HepG2 (cell line): Measurements from ENCODE around the gene GRAP. TPM values are rescaled to one million over a fixed set of nuclear protein-coding genes. Genes with fewer than 3 reads are reported as not detected.

ENCODE experiments used
- ATAC-seq: fragments of 200-7000 bp; cut with Tn5 transposase; 3 replicates; pipeline ENCODE4 v1.9.1; 2020; ENCODE audit warnings: mild to moderate bottlenecking, moderate library complexity
- BruUV-seq: library from RNA; stranded (reverse); fragments of 400-500 nt; replicated peaks from 2 replicates; lab custom pipeline; 2021; lab: Mats Ljungman, UMichigan
- CTCF ChIA-PET: fragments of 300-600 bp; formaldehyde crosslinking; extraction: SDS; loops from one replicate; lab custom pipeline; 2021; ENCODE audit warnings: low total read pairs, inconsistent platforms, low intra/inter-chr PET ratio; lab: Yijun Ruan, JAX
- POLR2A ChIA-PET: fragments of 350-600 bp; sonication (Branson Sonifier 250); formaldehyde crosslinking; loops from one replicate; lab custom pipeline; 2020; ENCODE audit warnings: antibody characterized with exemption, inconsistent platforms; lab: Yijun Ruan, JAX
- DNase-seq: peaks from one replicate; pipeline ENCODE4 v3.0.0-alpha.2; 2015; ENCODE audit warnings: low spot score
- FAIRE-seq: peaks from 3 replicates; lab custom pipeline; 2011; peaks lifted over from hg19 to GRCh38; lab: Jason Lieb, UNC
- H2AFZ ChIP-seq: one replicate; pipeline ENCODE4 v1.6.1; 2011; ENCODE audit warnings: low read length, inconsistent platforms
- H3K27ac ChIP-seq: fragments of 300-600 bp; 3 replicates; pipeline ENCODE4 v1.8.0; 2011; ENCODE audit warnings: mixed run types, mild to moderate bottlenecking, mixed read lengths, low read length, inconsistent platforms; ENCODE audit not compliant: insufficient read depth; ENCODE audit errors: extremely low read length
- H3K27me3 ChIP-seq, 2 experiments: fragments of 200-600 bp in 1 of 2; 2 replicates in 1 of 2; 3 replicates in 1 of 2; pipeline versions ENCODE4 v1.6.0 to v1.8.0; 2011; ENCODE audit warnings: low read length in 2 of 2, mild to moderate bottlenecking in 2 of 2, moderate library complexity in 2 of 2, inconsistent platforms in 1 of 2; ENCODE audit not compliant: insufficient read depth in 2 of 2, control insufficient read depth in 1 of 2
- H3K36me3 ChIP-seq, 2 experiments: fragments of 200-600 bp in 1 of 2; replicated peaks in 1 of 2; 2 replicates in 1 of 2; 3 replicates in 1 of 2; pipeline versions ENCODE4 v1.5.1 to v1.8.0; 2011; ENCODE audit warnings: low read length in 2 of 2, inconsistent platforms in 1 of 2; ENCODE audit not compliant: insufficient read depth in 2 of 2, control insufficient read depth in 1 of 2
- H3K4me1 ChIP-seq: 2 replicates; pipeline ENCODE4 v1.5.1; 2012; ENCODE audit warnings: low read length, inconsistent platforms; ENCODE audit not compliant: insufficient read depth
- H3K4me2 ChIP-seq: 2 replicates; pipeline ENCODE4 v1.6.0; 2011; ENCODE audit warnings: low read depth, low read length, inconsistent platforms
- H3K4me3 ChIP-seq, 3 experiments: fragments of 200-600 bp in 1 of 3; sonication (generic), shearing (Covaris generic) in 1 of 3; replicated peaks in 1 of 3; 2 replicates each; pipeline ENCODE4 v1.5.1; 2011 to 2016; ENCODE audit warnings: low read length in 3 of 3, inconsistent platforms in 2 of 3, low read depth in 2 of 3, mild to moderate bottlenecking in 2 of 3, control low read depth in 1 of 3, mixed read lengths in 1 of 3; ENCODE audit not compliant: insufficient read depth in 1 of 3
- H3K79me2 ChIP-seq: one replicate; pipeline ENCODE4 v1.6.1; 2011; ENCODE audit warnings: low read length, inconsistent platforms; ENCODE audit not compliant: insufficient read depth
- H3K9ac ChIP-seq: 2 replicates; pipeline ENCODE4 v1.6.0; 2011; ENCODE audit warnings: mild to moderate bottlenecking, low read depth, low read length, inconsistent platforms; ENCODE audit not compliant: insufficient read depth
- H3K9me3 ChIP-seq: 2 replicates; pipeline ENCODE4 v1.5.1; 2012; ENCODE audit warnings: mild to moderate bottlenecking, low read length
- H4K20me1 ChIP-seq: 2 replicates; pipeline ENCODE4 v1.6.0; 2011; ENCODE audit warnings: inconsistent platforms, mild to moderate bottlenecking, low read length, moderate library complexity; ENCODE audit not compliant: insufficient read depth
- BCL3 ChIP-seq: sonication (generic); formaldehyde crosslinking; IDR thresholded peaks from 2 replicates; pipeline ENCODE4 v1.5.1; 2020; ENCODE audit warnings: mild to moderate bottlenecking, missing genetic modification reagents, moderate library complexity
- CBX2 ChIP-seq, 2 experiments: fragments of 200-600 bp in 1 of 2; sonication (generic); formaldehyde crosslinking in 1 of 2; IDR thresholded peaks; 2 replicates each; pipeline versions ENCODE4 v1.7.0 to v1.8.1; 2018 to 2022; ENCODE audit warnings: low read depth in 2 of 2, low read length in 1 of 2, mild to moderate bottlenecking in 1 of 2, missing genetic modification reagents in 1 of 2
- CHD2 ChIP-seq: IDR thresholded peaks from 2 replicates; pipeline ENCODE4 v1.6.1; 2011; ENCODE audit warnings: low read depth, low read length, improper control_type of control experiment
- ERF ChIP-seq: IDR thresholded peaks from 2 replicates; pipeline ENCODE4 v1.6.1; 2018; ENCODE audit warnings: missing biosample characterization, missing genetic modification reagents
- ESRRA ChIP-seq: sonication (generic); formaldehyde crosslinking; IDR thresholded peaks from 2 replicates; pipeline ENCODE4 v1.5.1; 2020; ENCODE audit warnings: mild to moderate bottlenecking, low read depth, missing genetic modification reagents
- NFKB2 ChIP-seq: sonication (generic); formaldehyde crosslinking; IDR thresholded peaks from 2 replicates; pipeline ENCODE4 v1.4.0; 2020; ENCODE audit warnings: missing genetic modification reagents, borderline replicate concordance
- RBM22 ChIP-seq: fragments of 200-400 bp; formaldehyde crosslinking; optimal IDR thresholded peaks from 2 replicates; pipeline ENCODE3; 2017; ENCODE audit warnings: mild to moderate bottlenecking, low read length, moderate library complexity
- SOX6 ChIP-seq, 2 experiments: fragments of 450-650 bp in 1 of 2; sonication (generic) in 1 of 2; formaldehyde crosslinking in 1 of 2; IDR thresholded peaks; 2 replicates each; pipeline versions ENCODE4 v1.4.0 to v1.6.1; 2017 to 2020; ENCODE audit warnings: antibody characterized with exemption in 1 of 2, mild to moderate bottlenecking in 1 of 2, missing genetic modification reagents in 1 of 2
- SSRP1 ChIP-seq: IDR thresholded peaks from 2 replicates; pipeline ENCODE4 v1.6.1; 2016; ENCODE audit warnings: control low read depth
- THAP8 ChIP-seq: sonication (generic); formaldehyde crosslinking; IDR thresholded peaks from 2 replicates; pipeline ENCODE4 v1.5.1; 2020; ENCODE audit warnings: missing genetic modification reagents, mild to moderate bottlenecking, borderline replicate concordance
- U2AF1 ChIP-seq: fragments of 200-400 bp; formaldehyde crosslinking; optimal IDR thresholded peaks from 2 replicates; pipeline ENCODE3; 2017; ENCODE audit warnings: mild to moderate bottlenecking, low read depth, low read length
- ZBTB34 ChIP-seq: sonication (generic); formaldehyde crosslinking; IDR thresholded peaks from 2 replicates; pipeline ENCODE4 v1.8.0; 2022; ENCODE audit warnings: mild to moderate bottlenecking, missing genetic modification reagents
- ZBTB49 ChIP-seq: sonication (generic); formaldehyde crosslinking; IDR thresholded peaks from 2 replicates; pipeline ENCODE4 v1.4.0; 2020; ENCODE audit warnings: missing genetic modification reagents, borderline replicate concordance
- ZMAT3 ChIP-seq: sonication (generic); formaldehyde crosslinking; conservative IDR thresholded peaks from 2 replicates; pipeline ENCODE4 v1.7.0; 2021; ENCODE audit warnings: missing genetic modification reagents
- ZNF263 ChIP-seq: sonication (generic); formaldehyde crosslinking; IDR thresholded peaks from 2 replicates; pipeline ENCODE4 v1.4.0; 2020; ENCODE audit warnings: missing genetic modification reagents
- ZNF446 ChIP-seq: sonication (generic); formaldehyde crosslinking; IDR thresholded peaks from 2 replicates; pipeline ENCODE4 v1.5.0; 2020; ENCODE audit warnings: mild to moderate bottlenecking, missing genetic modification reagents
- ZNF709 ChIP-seq: sonication (generic); formaldehyde crosslinking; IDR thresholded peaks from 2 replicates; pipeline ENCODE4 v1.5.0; 2020; ENCODE audit warnings: mild to moderate bottlenecking, missing genetic modification reagents
- ZNF746 ChIP-seq: sonication (generic); formaldehyde crosslinking; IDR thresholded peaks from 2 replicates; pipeline ENCODE4 v1.8.0; 2022; ENCODE audit warnings: mild to moderate bottlenecking, missing genetic modification reagents
- ZNF788 ChIP-seq: sonication (generic); formaldehyde crosslinking; IDR thresholded peaks from 2 replicates; pipeline ENCODE4 v1.5.0; 2020; ENCODE audit warnings: mild to moderate bottlenecking, missing genetic modification reagents, borderline replicate concordance
- WGBS: methylation state at CpG from one replicate; pipeline ENCODE4 v1.1.6; 2017; ENCODE audit warnings: low lambda C conversion rate; 5-methylcytosine and 5-hydroxymethylcytosine counted together
- in situ Hi-C: cut with HindIII; loops from 2 replicates; pipeline ENCODE4 v1.10.0; 2017; ENCODE audit warnings: low pct_unique_long_range_greater_than_20kb; ENCODE audit not compliant: extremely low pct_ligation_motif_present
- intact Hi-C: fragments of 100-400 bp; cut with micrococcal nuclease; formaldehyde crosslinking; loops from one replicate; pipeline ENCODE4 v1.10.0; 2022; ENCODE audit not compliant: unreplicated experiment
- polyA plus RNA-seq, 8 experiments: library from polyadenylated mRNA; depleted of rRNA in 3 of 8; stranded (reverse) in 7 of 8; unstranded in 1 of 8; fragments of >200 nt; fragmentation: Illumina TruSeq in 4 of 8; extraction: Trizol in 4 of 8; gene quantifications; 2 replicates each; pipeline versions ENCODE4 v1.2.1 to v1.2.3, GENCODE V29; 2011 to 2016; ENCODE audit warnings: low read depth in 4 of 8, missing spikeins in 1 of 8, mixed read lengths in 1 of 8; ENCODE audit not compliant: insufficient read depth in 1 of 8
- total RNA-seq, 5 experiments: library from RNA; depleted of rRNA; stranded (reverse); fragments of >200 nt; fragmentation: Illumina TruSeq; extraction: Trizol; gene quantifications; 2 replicates each; pipeline ENCODE4 v1.2.3, GENCODE V29; 2016; ENCODE audit warnings: low read depth in 1 of 5

Gene GRAP
- total and polyA plus RNA-seq, 2 of the 13 experiments (the other 11 are each of a cell fraction or from before 2014, with no cell fraction given) = 0.77 to 1.7 TPM

- in situ Hi-C loops = no loop called here
- H3K27ac ChIP-seq = peak overlapping the region; percentile 88
- peak; percentile 77 for TF ChIP-seq U2AF1
- 0 out of 2 replicates have a peak, but pooled peaks have one; percentile 22 for TF ChIP-seq ZNF709
- TF ChIP-seq SSRP1 (CRISPR knock-in tag) = 0 out of 2 replicates have a peak, but pooled peaks have one; percentile 8
- no peak for TF ChIP-seq THAP8 (CRISPR knock-in tag)
- TF ChIP-seq NFKB2 (CRISPR knock-in tag) = peak; percentile 3; the same call in 1 of the 2 replicates
- TF ChIP-seq SOX6 (IDR thresholded peaks at IDR 0.05) = no peak
- TF ChIP-seq SOX6 (CRISPR knock-in tag; IDR thresholded peaks at IDR 0.05) = no peak
- TF ChIP-seq CHD2 = no peak
- TF ChIP-seq CBX2 (IDR thresholded peaks at IDR 0.05; ENCODE audit: low read depth, low read length) = no peak
- no peak for TF ChIP-seq CBX2 (CRISPR knock-in tag; IDR thresholded peaks at IDR 0.05; ENCODE audit: low read depth)
- TF ChIP-seq ZMAT3 (CRISPR knock-in tag) = no peak
- 0 out of 2 replicates have a peak, but pooled peaks have one; percentile 6 for TF ChIP-seq ZNF788 (CRISPR knock-in tag)
- TF ChIP-seq ZBTB49 (CRISPR knock-in tag) = no peak
- TF ChIP-seq ESRRA = no peak
- peak; percentile 50 for TF ChIP-seq RBM22
- TF ChIP-seq ZNF746 (CRISPR knock-in tag) = no peak
- no peak for TF ChIP-seq ZNF446 (CRISPR knock-in tag)
- 0 out of 2 replicates have a peak, but pooled peaks have one; percentile 15 for TF ChIP-seq ZBTB34
- TF ChIP-seq ZNF263 = peak; percentile 92
- TF ChIP-seq BCL3 = no peak
- no peak for TF ChIP-seq ERF (CRISPR knock-in tag)
Observed at GRCh38 chr17:18981335-18981641, 65.5 kb downstream of the GRAP start.

More at GRCh38 chr17:18981335-18981641, 65.5 kb downstream of the GRAP start:
- no peak for DNase-seq
- H4K20me1 ChIP-seq = no peaks in the 10 kb centered on the region
- peak overlapping the region in 1 of 3 experiments; percentile 39; a peak in 1 of 6 replicates for H3K4me3 ChIP-seq
- H3K36me3 ChIP-seq = peaks cover 28 to 66% of the 10 kb centered on the region in 2 experiments; a peak in 4 of 5 replicates
- no TSS peak for BruUV-seq
- no peaks in the 10 kb centered on the region for H3K79me2 ChIP-seq
- peak overlapping the region; percentile 45 for H3K4me2 ChIP-seq
- ChIA-PET CTCF (no interaction called here), POLR2A (interaction anchor here (1.0 to 3.4 kb wide), 5 partner anchors 9 to 25 kb away, joined by 3 to 22 read pairs (median 6); partner anchors contain the start of gene FAM83G)
- H2AFZ ChIP-seq = no peak overlapping the region
- peak; percentile 46 for ATAC-seq
- H3K9ac ChIP-seq = peak overlapping the region; percentile 62
- H3K9me3 ChIP-seq = no peaks in the 10 kb centered on the region
- peaks cover 51% of the 10 kb centered on the region for H3K4me1 ChIP-seq
- FAIRE-seq = no peak
- H3K27me3 ChIP-seq = no peaks in the 10 kb centered on the region
- 89% methylated on average over 3 of the region's 6 CpGs for WGBS
- intact Hi-C loops = no loop called here
